Stimulated activated CD8-positive, alpha-beta memory T cell treated with anti-CD3 and anti-CD28 coated beads, Interleukin-7, amount 100 ng/mL, for 48 hours (primary cell): ENCODE measurements around the gene ZNF93.
A peak's percentile ranks its signal among the peaks of the same experiment; 100 is the strongest.
"Not testable (repeated sequence)": the region's sequence is repeated elsewhere in the genome, so short reads cannot be mapped to it uniquely, and the experiment has no call there.

Experiments used
- DNase-seq, 2 donors: peaks; one replicate each; pipeline ENCODE4 v3.0.0-alpha.2; 2020; ENCODE audit warnings: low read depth in 1 of 2; ENCODE audit errors: extremely low read depth in 1 of 2

ZNF93 gene

GRCh38 chr19:19937403-19937802, 36.7 kb downstream of the ZNF93 start:
- no peak for DNase-seq

- DNase-seq: no peak
These were observed 37.7 kb downstream of the ZNF93 start for GRCh38 chr19:19938449-19938848.

GRCh38 chr19:19943848-19944582, 43.3 kb downstream of the ZNF93 start:
- no peak for DNase-seq

DNA sequence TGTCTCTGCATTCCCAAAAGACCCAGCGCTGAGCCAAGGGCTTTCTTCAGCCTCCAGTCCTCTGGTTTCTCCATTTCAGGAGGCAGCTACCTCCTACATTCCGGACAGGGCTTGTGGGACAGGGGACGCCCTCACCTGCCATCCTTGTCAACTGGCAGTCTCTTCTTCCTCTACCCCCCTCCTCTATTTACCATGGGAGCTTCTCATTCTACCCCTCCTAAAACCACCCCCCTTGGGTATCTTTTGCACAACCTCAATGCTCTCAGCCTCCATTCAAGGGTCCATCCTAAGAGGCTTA, 43.8 kb downstream of the ZNF93 start:
- DNase-seq: no peak

GRCh38 chr19:19946226-19946625, 45.5 kb downstream of the ZNF93 start:
- DNase-seq: no peak

DNA sequence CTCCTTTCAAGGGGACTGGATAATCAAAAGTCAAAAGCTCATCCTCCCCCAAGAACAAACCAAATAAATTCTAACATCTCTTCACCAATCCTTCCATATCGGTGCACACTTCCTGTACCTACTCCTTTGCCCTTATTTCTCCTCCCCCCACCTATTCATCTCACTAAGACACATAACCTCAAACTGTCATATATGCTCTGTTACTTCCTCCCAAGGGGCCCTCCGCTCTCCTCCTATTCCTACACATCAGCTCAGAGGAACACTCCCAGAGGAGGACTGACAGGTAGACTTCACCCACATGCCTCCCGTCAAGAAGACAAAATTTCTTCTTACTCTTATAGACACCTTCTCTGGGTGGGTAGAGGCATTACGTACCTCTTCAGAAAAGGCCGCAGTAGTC, 48.1 kb downstream of the ZNF93 start:
- no peak for DNase-seq

DNA sequence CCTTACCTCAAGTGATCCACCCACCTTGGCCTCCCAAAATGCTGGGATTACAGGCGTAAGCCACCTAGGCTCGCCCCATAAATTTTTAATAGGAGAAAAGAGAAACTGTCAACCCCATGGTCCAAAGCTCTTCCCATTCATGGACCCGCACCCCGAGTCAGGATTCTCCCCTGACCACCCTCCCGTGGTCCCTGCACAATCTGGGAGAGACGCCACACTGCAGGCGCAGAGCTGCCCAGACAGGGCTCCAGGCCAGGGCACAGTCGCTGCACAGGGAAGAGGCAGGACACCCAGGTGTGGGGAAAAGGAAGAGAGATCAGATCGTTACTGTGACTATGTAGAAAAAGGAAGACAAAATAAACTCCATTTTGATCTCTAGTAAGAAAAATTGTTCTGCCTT, 54.5 kb downstream of the ZNF93 start:
- no peak for DNase-seq

DNA sequence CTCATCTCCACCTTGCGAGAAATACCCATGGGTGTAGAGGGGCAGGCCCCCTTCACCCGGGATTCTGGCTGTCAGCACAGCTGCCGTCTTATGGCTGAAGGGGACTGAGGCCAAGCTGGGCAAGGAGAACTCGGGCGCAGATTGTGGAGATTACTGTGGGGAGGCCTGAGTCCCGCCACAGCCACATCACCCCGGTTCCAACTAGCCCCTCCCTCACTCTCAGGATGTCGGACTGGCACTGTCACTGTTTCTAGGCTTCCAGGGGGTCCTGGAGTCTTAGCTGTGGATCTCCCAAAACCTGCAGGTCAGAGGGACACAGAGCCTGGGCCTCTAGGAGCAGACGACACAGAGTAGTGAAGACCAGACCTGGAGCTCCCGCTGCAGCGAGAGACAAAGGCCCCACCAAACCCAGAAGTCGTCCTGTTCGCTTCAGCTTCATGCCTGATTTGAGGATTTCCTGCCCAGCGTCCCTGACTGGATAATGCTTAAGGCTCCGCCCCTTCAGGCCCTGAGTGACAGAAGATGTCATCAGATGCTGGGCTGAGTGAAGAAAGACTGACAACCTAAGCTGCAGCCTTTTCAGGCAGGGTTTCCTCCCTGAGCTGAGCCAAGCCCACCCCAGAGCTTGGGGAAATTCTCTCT, 55.8 kb downstream of the ZNF93 start:
- DNase-seq: no peak

DNA sequence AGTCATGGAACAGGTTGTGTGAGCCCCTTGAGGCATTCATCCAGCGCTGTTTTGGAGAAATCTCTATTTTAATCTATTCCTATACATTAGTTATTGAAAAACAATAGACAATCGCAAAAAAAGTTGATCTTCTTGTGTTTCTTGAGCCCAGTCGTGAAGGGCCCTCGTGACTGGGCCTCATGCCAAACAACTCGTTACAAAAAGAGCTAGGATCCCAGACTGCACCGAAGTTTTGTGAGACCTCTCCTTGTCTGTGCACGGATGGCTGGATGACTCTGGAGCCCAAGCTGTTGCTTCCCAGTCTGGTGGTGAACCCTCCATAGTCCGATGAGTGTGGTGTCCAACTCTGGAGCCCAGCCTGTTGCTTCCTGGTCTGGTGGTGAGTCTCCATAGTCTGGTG, 57.0 kb downstream of the ZNF93 start:
- DNase-seq: not testable (repeated sequence)

GRCh38 chr19:19959151-19959799, 58.5 kb downstream of the ZNF93 start:
- peak; percentile 19 to 30 for DNase-seq

DNA sequence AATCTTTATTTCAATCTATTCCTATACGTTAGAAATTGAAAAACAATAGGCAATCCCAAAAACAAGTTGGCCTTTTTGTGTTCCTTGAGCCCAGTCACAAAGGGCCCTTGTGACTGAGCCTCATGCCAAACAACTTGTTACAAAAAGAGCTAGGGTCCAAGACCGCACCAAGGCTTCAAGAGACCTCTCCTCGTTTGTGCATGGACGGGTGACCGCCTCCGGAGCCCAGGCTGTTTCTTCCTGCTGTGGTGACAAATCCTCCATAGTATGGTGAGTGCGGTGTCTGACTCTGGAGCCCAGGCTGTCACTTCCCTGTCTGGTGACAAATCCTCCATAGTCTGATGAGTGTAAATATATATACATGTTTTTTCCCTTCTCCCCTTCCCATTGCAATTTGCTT, 63.7 kb downstream of the ZNF93 start:
- DNase-seq: no peak

DNA sequence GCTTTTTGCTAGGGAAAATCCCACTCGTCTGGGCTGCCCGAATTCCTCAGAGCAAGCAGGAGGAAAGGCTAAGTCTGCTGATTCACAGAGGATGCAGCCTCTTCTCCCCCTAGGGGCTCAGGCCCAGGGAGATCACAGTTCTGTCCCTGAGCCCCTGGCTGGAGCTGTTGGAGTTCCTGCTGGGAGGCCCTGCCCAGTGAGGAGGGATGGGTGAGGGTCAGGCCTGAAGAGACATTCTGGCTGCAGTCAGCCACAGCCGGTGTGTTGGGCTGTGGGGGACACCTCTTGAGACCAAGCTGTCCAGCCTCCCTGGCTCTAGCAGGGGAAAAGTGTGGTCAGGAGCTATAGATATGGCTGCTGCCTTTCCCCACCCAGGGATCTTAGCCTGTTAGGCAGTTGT, 65.4 kb downstream of the ZNF93 start:
- not testable (repeated sequence) for DNase-seq

DNA sequence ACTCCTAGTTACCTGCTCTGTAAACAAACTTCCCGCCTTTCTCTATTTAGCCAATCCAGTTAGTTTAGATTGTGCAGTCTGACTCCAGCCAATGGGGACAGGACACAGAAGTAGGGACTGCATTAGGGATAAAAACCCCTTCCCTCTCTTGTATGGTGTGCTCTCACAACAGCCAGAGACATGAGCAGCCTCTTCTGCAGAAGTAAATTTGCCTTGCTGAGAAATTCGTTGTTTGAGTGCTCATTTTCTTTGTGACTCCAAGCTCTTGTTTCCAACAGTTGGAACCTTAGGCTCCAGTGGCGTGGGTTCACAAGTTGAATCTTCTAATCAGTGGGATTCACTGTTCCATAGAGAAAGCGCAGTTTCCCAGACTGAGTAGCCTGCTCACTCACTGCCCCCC, 66.1 kb downstream of the ZNF93 start:
- DNase-seq: no peak
